K562 (cell line): Measurements from ENCODE around the gene TERT. TPM values are rescaled to one million over a fixed set of nuclear protein-coding genes. Genes with fewer than 3 reads are reported as not detected.
A peak's percentile ranks its signal among the peaks of the same experiment; 100 is the strongest.

Experiments used
- ATAC-seq: fragments of 200-7000 bp; cut with Tn5 transposase; 3 replicates; pipeline ENCODE4 v1.9.1; 2020; ENCODE audit warnings: moderate library complexity
- BruUV-seq: library from RNA; stranded (reverse); fragments of 400-500 nt; replicated peaks from 2 replicates; lab custom pipeline; 2021; lab: Mats Ljungman, UMichigan
- CTCF ChIA-PET: fragments of 300-600 bp; formaldehyde crosslinking; extraction: SDS; loops from one replicate; lab custom pipeline; 2021; ENCODE audit warnings: low intra/inter-chr PET ratio; lab: Yijun Ruan, JAX
- POLR2A ChIA-PET: fragments of 300-600, 350-650 bp; sonication (Branson Sonifier 250); formaldehyde crosslinking; extraction: SDS; loops from one replicate; lab custom pipeline; 2021; ENCODE audit warnings: antibody characterized with exemption, inconsistent platforms; lab: Yijun Ruan, JAX
- DNase-seq, 4 experiments: peaks; one replicate each; pipeline versions ENCODE4 v3.0.0 to v3.0.0-alpha.2; 2011 to 2018; ENCODE audit warnings: low spot score in 3 of 4, mixed read lengths in 3 of 4; ENCODE audit errors: extremely low read depth in 1 of 4
- FAIRE-seq: peaks from 2 replicates; lab custom pipeline; 2011; peaks lifted over from hg19 to GRCh38; lab: Jason Lieb, UNC
- H2AFZ ChIP-seq: 2 replicates; pipeline ENCODE4 v1.6.0; 2011; ENCODE audit warnings: low read depth, low read length, control low read depth, inconsistent platforms
- H3K27ac ChIP-seq: fragments of 200-600 bp; 3 replicates; pipeline ENCODE4 v1.8.0; 2011; ENCODE audit warnings: low read depth, mild to moderate bottlenecking, control low read depth, inconsistent platforms, low read length, moderate library complexity, mixed read lengths; ENCODE audit errors: extremely low read depth
- H3K27me3 ChIP-seq, 2 experiments: fragments of 300-600 bp in 1 of 2; 2 replicates in 1 of 2; 3 replicates in 1 of 2; pipeline versions ENCODE4 v1.6.0 to v1.8.0; 2011; ENCODE audit warnings: inconsistent platforms in 2 of 2, low read length in 2 of 2, mild to moderate bottlenecking in 1 of 2, mixed read lengths in 1 of 2, moderate library complexity in 1 of 2; ENCODE audit not compliant: control insufficient read depth in 2 of 2, insufficient read depth in 2 of 2
- H3K36me3 ChIP-seq: fragments of 300-600 bp; 3 replicates; pipeline ENCODE4 v1.8.0; 2011; ENCODE audit warnings: mild to moderate bottlenecking, low read length, inconsistent platforms; ENCODE audit not compliant: control insufficient read depth, insufficient read depth
- H3K4me1 ChIP-seq, 2 experiments: fragments of 200-600 bp in 1 of 2; replicated peaks in 1 of 2; 2 replicates in 1 of 2; 3 replicates in 1 of 2; pipeline versions ENCODE4 v1.5.1 to v1.8.0; 2011; ENCODE audit warnings: inconsistent platforms in 2 of 2, low read length in 2 of 2, mild to moderate bottlenecking in 1 of 2, mixed read lengths in 1 of 2, moderate library complexity in 1 of 2; ENCODE audit not compliant: control insufficient read depth in 2 of 2, insufficient read depth in 2 of 2
- H3K4me2 ChIP-seq: 2 replicates; pipeline ENCODE4 v1.6.1; 2011; ENCODE audit warnings: low read length, control low read depth, inconsistent platforms, mixed read lengths; ENCODE audit not compliant: insufficient read depth
- H3K4me3 ChIP-seq: fragments of 200-600 bp; sonication (generic), shearing (Covaris generic); 2 replicates; pipeline ENCODE4 v1.5.1; 2016; ENCODE audit warnings: control low read depth, inconsistent platforms
- H3K79me2 ChIP-seq: fragments of 200-600 bp; 3 replicates; pipeline ENCODE4 v1.8.0; 2011; ENCODE audit warnings: low read length, inconsistent platforms; ENCODE audit not compliant: control insufficient read depth, insufficient read depth
- H3K9ac ChIP-seq, 2 experiments: 2 replicates each; pipeline versions ENCODE4 v1.6.0 to v1.6.1; 2011; ENCODE audit warnings: low read depth in 2 of 2, low read length in 2 of 2, control low read depth in 1 of 2, inconsistent platforms in 1 of 2, mild to moderate bottlenecking in 1 of 2, mixed read lengths in 1 of 2; ENCODE audit not compliant: insufficient read depth in 1 of 2
- H3K9me1 ChIP-seq: one replicate; pipeline ENCODE4 v1.6.0; 2011; ENCODE audit warnings: inconsistent platforms, mild to moderate bottlenecking, low read length, moderate library complexity; ENCODE audit not compliant: control insufficient read depth, insufficient read depth
- H3K9me3 ChIP-seq: replicated peaks from 2 replicates; pipeline ENCODE4 v1.5.1; 2011; ENCODE audit warnings: low read depth, low read length, inconsistent platforms; ENCODE audit not compliant: control insufficient read depth, insufficient read depth
- H4K20me1 ChIP-seq: replicated peaks from 2 replicates; pipeline ENCODE4 v1.6.1; 2011; ENCODE audit warnings: low read length, inconsistent platforms, mixed read lengths; ENCODE audit not compliant: control insufficient read depth, insufficient read depth
- HDAC2 ChIP-seq: fragments of 450-650 bp; IDR thresholded peaks from 2 replicates; pipeline ENCODE4 v1.6.1; 2016; ENCODE audit warnings: mild to moderate bottlenecking
- HNRNPL ChIP-seq: fragments of 200-400 bp; formaldehyde crosslinking; IDR thresholded peaks from 2 replicates; pipeline ENCODE4 v1.6.1; 2017; ENCODE audit warnings: low read depth, mild to moderate bottlenecking, low read length
- IRF1 ChIP-seq: sonication (generic); formaldehyde crosslinking; IDR thresholded peaks from 2 replicates; pipeline ENCODE4 v1.8.0; 2022; ENCODE audit warnings: missing genetic modification reagents, mild to moderate bottlenecking, borderline replicate concordance
- RBM25 ChIP-seq: fragments of 200-400 bp; formaldehyde crosslinking; IDR thresholded peaks from 2 replicates; pipeline ENCODE4 v1.6.1; 2018; ENCODE audit warnings: low read length, low read depth, moderate library complexity; ENCODE audit not compliant: severe bottlenecking
- SMARCA5 ChIP-seq: fragments of 450-650 bp; IDR thresholded peaks from 2 replicates; pipeline ENCODE4 v1.6.1; 2016
- ZNF217 ChIP-seq: sonication (generic); formaldehyde crosslinking; IDR thresholded peaks from 2 replicates; pipeline ENCODE4 v1.8.0; 2022; ENCODE audit warnings: mild to moderate bottlenecking, missing genetic modification reagents
- ZNF589 ChIP-seq: fragments of 200-800 bp; sonication (Bioruptor generic); IDR thresholded peaks from 2 replicates; pipeline ENCODE4 v1.6.1; 2016; ENCODE audit warnings: low read depth, missing genetic modification characterization, missing compliant biosample characterization
- ZNF778 ChIP-seq: fragments of 450-650 bp; formaldehyde crosslinking; IDR thresholded peaks from 2 replicates; pipeline ENCODE4 v1.4.0; 2020; ENCODE audit warnings: mild to moderate bottlenecking, moderate library complexity
- WGBS: fragments of 100-300 bp; shearing (Covaris generic); methylation state at CpG from one replicate; pipeline ENCODE4 v1.1.6; 2016; ENCODE audit warnings: low coverage, mixed read lengths; ENCODE audit not compliant: insufficient coverage; ENCODE audit errors: missing lambda C conversion rate; 5-methylcytosine and 5-hydroxymethylcytosine counted together
- in situ Hi-C: fragments of 300-500 bp; cut with MboI; formaldehyde crosslinking; loops from 4 replicates; pipeline ENCODE4 v1.15.0; 2018; ENCODE audit warnings: inconsistent platforms, mixed read lengths
- intact Hi-C: fragments of 100-400 bp; cut with micrococcal nuclease; formaldehyde crosslinking; loops from 2 replicates; pipeline ENCODE4 v1.14.2; 2022
- polyA plus RNA-seq, 8 experiments: library from polyadenylated mRNA; depleted of rRNA in 4 of 8; stranded (reverse) in 5 of 8; unstranded in 3 of 8; fragments of >200 nt; fragmentation: Nextera tagmentation in 2 of 8; fragmentation: Illumina TruSeq in 1 of 8; extraction: Ambion mirVana in 2 of 8; extraction: Trizol in 1 of 8; gene quantifications; 2 replicates each; pipeline versions ENCODE4 v1.2.1 to v1.2.3, GENCODE V29; 2011 to 2014; ENCODE audit warnings: inconsistent platforms in 1 of 8, missing spikeins in 1 of 8
- total RNA-seq, 7 experiments: library from RNA; depleted of rRNA in 6 of 7; stranded (reverse); fragments of >200 nt in 6 of 7; fragmentation: Illumina TruSeq in 2 of 7; extraction: Trizol in 2 of 7; gene quantifications; 2 replicates each; pipeline versions ENCODE4 v1.2.1 to v1.2.3, GENCODE V29; 2011 to 2021; ENCODE audit warnings: low replicate concordance in 1 of 7

Gene TERT
- total and polyA plus RNA-seq, 9 of the 15 experiments (the other 6 are each of a cell fraction or from before 2014, with no cell fraction given), result 0.08 to 4.5 (median 0.98) TPM; not detected in 1

- intact Hi-C loops (no loop called here), in situ Hi-C loops (no loop called here)
- CTCF ChIA-PET, result no interaction called here
- no peaks in the 10 kb centered on the region for H3K36me3 ChIP-seq
- H3K4me2 ChIP-seq, result no peak overlapping the region
- no peak overlapping the region for H3K4me3 ChIP-seq
- BruUV-seq, result no TSS peak
- 26% methylated on average over 45 of the region's 50 CpGs for WGBS
- peaks cover 26% of the 10 kb centered on the region; the same call in 1 of the 2 replicates for H4K20me1 ChIP-seq
- peaks cover 0 to 23% of the 10 kb centered on the region in 2 experiments; a peak in 1 of 5 replicates for H3K4me1 ChIP-seq
- ATAC-seq (no peak), DNase-seq (no peak), FAIRE-seq (no peak)
- peaks cover 2% of the 10 kb centered on the region for H3K9me1 ChIP-seq
- H2AFZ ChIP-seq, result no peak overlapping the region
- TF ChIP-seq HNRNPL, result peak; percentile 96
- no peak for TF ChIP-seq ZNF589
- no peaks in the 10 kb centered on the region; the same call in 1 of the 2 replicates for H3K9me3 ChIP-seq
- H3K27me3 ChIP-seq, result peaks cover 61 to 85% of the 10 kb centered on the region in 2 experiments; a peak in 4 of 5 replicates
- POLR2A ChIA-PET, result interaction anchor here (0.7 kb wide), 1 partner anchor 41 kb away, joined by 3 read pairs; no protein-coding TSS in a partner anchor
- no peaks in the 10 kb centered on the region for H3K79me2 ChIP-seq
- H3K9ac ChIP-seq, result no peak overlapping the region
- no peak overlapping the region for H3K27ac ChIP-seq
These were observed 67.9 kb downstream of the TERT start for GRCh38 chr5:1226839-1227581.

- Histone ChIP-seq H3K79me2 (no peaks in the 10 kb centered on the region), H3K9me1 (peaks cover 2% of the 10 kb centered on the region), H3K9me3 (no peaks in the 10 kb centered on the region; the same call in 1 of the 2 replicates), H3K36me3 (no peaks in the 10 kb centered on the region), H2AFZ (no peak overlapping the region), H3K27me3 (peaks cover 58 to 79% of the 10 kb centered on the region in 2 experiments; a peak in 4 of 5 replicates), H3K27ac (no peak overlapping the region), H3K4me2 (no peak overlapping the region), H3K4me1 (peaks cover 0 to 21% of the 10 kb centered on the region in 2 experiments; a peak in 1 of 5 replicates), H3K4me3 (no peak overlapping the region), H3K9ac (no peak overlapping the region), H4K20me1 (peaks cover 19% of the 10 kb centered on the region; the same call in 1 of the 2 replicates)
- BruUV-seq, result no TSS peak
- intact Hi-C loops (no loop called here), in situ Hi-C loops (no loop called here)
- TF ChIP-seq ZNF778 (CRISPR knock-in tag) (no peak), SMARCA5 (no peak), IRF1 (CRISPR knock-in tag) (no peak), HDAC2 (no peak), RBM25 (no peak), ZNF217 (CRISPR knock-in tag) (no peak)
- DNase-seq (no peak), FAIRE-seq (no peak), ATAC-seq (no peak)
- POLR2A ChIA-PET, result interaction anchor here (0.9 kb wide), 1 partner anchor 25 kb away, joined by 3 read pairs; the partner anchor contains the start of gene SLC6A19
- WGBS, result 5% methylated on average over 12 of the region's 12 CpGs
- CTCF ChIA-PET, result no interaction called here
These were observed 68.6 kb downstream of the TERT start for GRCh38 chr5:1226231-1226630.
